Upper lobe of left lung (tissue), 4 donors: Measurements from ENCODE around the gene SPAG8.

Experiments
- CTCF ChIP-seq, 6 experiments: fragments of 450-650 bp in 4 of 6; fragments of 200-600 bp in 2 of 6; sonication (generic) in 2 of 6; IDR thresholded peaks; one replicate each; pipeline ENCODE4 v1.5.1; 2016 to 2019; ENCODE audit warnings: antibody characterized with exemption in 6 of 6
- EP300 ChIP-seq, 4 donors: sonication (generic); formaldehyde crosslinking; IDR thresholded peaks; one replicate each; pipeline ENCODE4 v1.5.1; 2017; ENCODE audit warnings: antibody characterized with exemption in 4 of 4, control low read depth in 2 of 4
- POLR2A ChIP-seq, 4 donors: fragments of 450-650 bp; IDR thresholded peaks; one replicate each; pipeline ENCODE4 v1.5.1; 2016 to 2017; ENCODE audit warnings: antibody characterized with exemption in 4 of 4, mild to moderate bottlenecking in 2 of 4
- POLR2AphosphoS5 ChIP-seq, 2 donors: sonication (generic); formaldehyde crosslinking; IDR thresholded peaks; one replicate each; pipeline ENCODE4 v1.5.1; 2017; ENCODE audit warnings: antibody characterized with exemption in 2 of 2

- TF ChIP-seq POLR2AphosphoS5 (IDR thresholded peaks at IDR 0.05) (no peak), CTCF (IDR thresholded peaks at IDR 0.05) (no peak), POLR2A (IDR thresholded peaks at IDR 0.05) (no peak), EP300 (IDR thresholded peaks at IDR 0.05) (no peak)
Measured at GRCh38 chr9:35759795-35760194, 52.3 kb downstream of the SPAG8 start.
